HCT116 (cell line): ENCODE results near the gene ATP6AP1. TPM values are rescaled to one million over a fixed set of nuclear protein-coding genes. Genes with fewer than 3 reads are reported as not detected.

ENCODE experiments used
- ATAC-seq: fragments of 200-7000 bp; cut with Tn5 transposase; 2 replicates; pipeline ENCODE4 v1.9.1; 2020; ENCODE audit warnings: mild to moderate bottlenecking, moderate library complexity
- BruUV-seq: library from RNA; stranded (reverse); fragments of 400-500 nt; replicated peaks from 2 replicates; lab custom pipeline; 2021; lab: Mats Ljungman, UMichigan
- CTCF ChIA-PET: fragments of 300-600 bp; sonication (Branson Sonifier 250); formaldehyde crosslinking; loops from one replicate; lab custom pipeline; 2021; ENCODE audit warnings: antibody characterized with exemption; lab: Charles Lee
- POLR2A ChIA-PET: fragments of 300-600, 350-600 bp; sonication (Branson Sonifier 250); formaldehyde crosslinking; loops from one replicate; lab custom pipeline; 2021; ENCODE audit warnings: antibody characterized with exemption; lab: Charles Lee
- RAD21 ChIA-PET, 2 experiments: fragments of 300-600 bp; sonication (Branson Sonifier 250); formaldehyde crosslinking; loops; one replicate each; lab custom pipeline; 2023; ENCODE audit warnings: low total read pairs in 2 of 2; ENCODE audit not compliant: uncharacterized antibody in 2 of 2, unreplicated experiment in 2 of 2, low non-redundant PET in 1 of 2; lab: Charles Lee
- DNase-seq: peaks from one replicate; pipeline ENCODE4 v3.0.0-alpha.2; 2010; ENCODE audit warnings: low read depth, low spot score
- H2AFZ ChIP-seq: fragments of 200-600 bp; shearing (Covaris generic), sonication (generic); 2 replicates; pipeline ENCODE4 v1.6.1; 2017; ENCODE audit warnings: low read depth, mixed run types, mixed read lengths, antibody characterized with exemption, low read length; ENCODE audit not compliant: poor library complexity, severe bottlenecking
- H3K27ac ChIP-seq: 2 replicates; pipeline ENCODE4 v1.5.1; 2012; ENCODE audit warnings: low read depth, low read length
- H3K27me3 ChIP-seq: fragments of 200-600 bp; sonication (generic); 2 replicates; pipeline ENCODE4 v1.6.1; 2016; ENCODE audit warnings: mixed run types, low read length, mixed read lengths; ENCODE audit not compliant: insufficient read depth
- H3K36me3 ChIP-seq, 2 experiments: fragments of 200-500 bp in 1 of 2; fragments of 200-600 bp in 1 of 2; sonication (Bioruptor generic) in 1 of 2; sonication (generic) in 1 of 2; 2 replicates each; pipeline versions ENCODE4 v1.5.1 to v1.6.1; 2014 to 2016; ENCODE audit warnings: low read length in 2 of 2, inconsistent platforms in 1 of 2, mixed read lengths in 1 of 2, mixed run types in 1 of 2; ENCODE audit not compliant: insufficient read depth in 2 of 2, control insufficient read depth in 1 of 2
- H3K4me1 ChIP-seq, 2 experiments: fragments of 200-600 bp in 1 of 2; sonication (generic) in 1 of 2; 2 replicates each; pipeline versions ENCODE4 v1.5.1 to v1.6.1; 2012 to 2017; ENCODE audit warnings: low read length in 2 of 2, inconsistent platforms in 1 of 2, mild to moderate bottlenecking in 1 of 2, mixed read lengths in 1 of 2, mixed run types in 1 of 2, moderate library complexity in 1 of 2; ENCODE audit not compliant: insufficient read depth in 2 of 2, control insufficient read depth in 1 of 2
- H3K4me2 ChIP-seq: fragments of 200-600 bp; sonication (generic); 2 replicates; pipeline ENCODE4 v1.6.1; 2017; ENCODE audit warnings: mixed run types, low read length, mixed read lengths
- H3K4me3 ChIP-seq, 2 experiments: fragments of 200-600 bp in 1 of 2; sonication (generic) in 1 of 2; replicated peaks in 1 of 2; 2 replicates each; pipeline ENCODE4 v1.5.1; 2011 to 2016; ENCODE audit warnings: low read length in 2 of 2, control low read depth in 1 of 2, low read depth in 1 of 2, mild to moderate bottlenecking in 1 of 2, mixed read lengths in 1 of 2, mixed run types in 1 of 2
- H3K79me2 ChIP-seq: fragments of 200-600 bp; sonication (generic); 2 replicates; pipeline ENCODE4 v1.6.1; 2017; ENCODE audit warnings: mild to moderate bottlenecking, mixed run types, low read length, moderate library complexity, mixed read lengths; ENCODE audit not compliant: insufficient read depth
- H3K9ac ChIP-seq: fragments of 200-600 bp; sonication (generic); 2 replicates; pipeline ENCODE4 v1.6.1; 2016; ENCODE audit warnings: low read length, mixed read lengths
- H3K9me2 ChIP-seq: fragments of 200-600 bp; sonication (generic), shearing (Covaris generic); 2 replicates; pipeline ENCODE4 v1.6.1; 2017; ENCODE audit warnings: mixed run types, mild to moderate bottlenecking, moderate library complexity; ENCODE audit not compliant: insufficient read depth
- H3K9me3 ChIP-seq, 2 experiments: fragments of 200-500 bp in 1 of 2; fragments of 200-600 bp in 1 of 2; sonication (Bioruptor generic) in 1 of 2; sonication (generic) in 1 of 2; 2 replicates each; pipeline ENCODE4 v1.6.1; 2014 to 2017; ENCODE audit warnings: low read length in 2 of 2, mixed read lengths in 2 of 2, inconsistent platforms in 1 of 2, low read depth in 1 of 2, mild to moderate bottlenecking in 1 of 2, mixed run types in 1 of 2, moderate library complexity in 1 of 2; ENCODE audit not compliant: control insufficient read depth in 1 of 2, insufficient read depth in 1 of 2
- H4K20me1 ChIP-seq: fragments of 200-600 bp; sonication (generic), shearing (Covaris generic); 2 replicates; pipeline ENCODE4 v1.6.1; 2017; ENCODE audit warnings: mixed run types, mild to moderate bottlenecking, moderate library complexity; ENCODE audit not compliant: insufficient read depth
- CBX3 ChIP-seq: IDR thresholded peaks from 2 replicates; pipeline ENCODE4 v1.6.1; 2012; ENCODE audit warnings: low read depth
- CEBPB ChIP-seq: IDR thresholded peaks from 2 replicates; pipeline ENCODE4 v1.6.1; 2012; ENCODE audit warnings: low read depth
- EZH2phosphoT487 ChIP-seq: fragments of 200-600 bp; IDR thresholded peaks from 2 replicates; pipeline ENCODE4 v1.6.1; 2018; ENCODE audit warnings: antibody characterized with exemption, borderline replicate concordance
- JUND ChIP-seq: IDR thresholded peaks from 2 replicates; pipeline ENCODE4 v1.6.1; 2012
- POLR2A ChIP-seq: IDR thresholded peaks from 2 replicates; pipeline ENCODE4 v1.7.0; 2011; ENCODE audit warnings: borderline replicate concordance; ENCODE audit not compliant: insufficient read depth, insufficient read length; ENCODE audit errors: extremely low read depth
- POLR2AphosphoS5 ChIP-seq: IDR thresholded peaks from 2 replicates; pipeline ENCODE4 v1.6.1; 2011; ENCODE audit warnings: mild to moderate bottlenecking, low read depth, low read length, moderate library complexity
- SIN3A ChIP-seq: IDR thresholded peaks from 2 replicates; pipeline ENCODE4 v1.6.1; 2012; ENCODE audit warnings: low read depth
- SP1 ChIP-seq: IDR thresholded peaks from 2 replicates; pipeline ENCODE4 v1.6.1; 2012; ENCODE audit warnings: low read depth
- SRF ChIP-seq: IDR thresholded peaks from 2 replicates; pipeline ENCODE4 v1.6.1; 2012; ENCODE audit warnings: low read depth
- YY1 ChIP-seq: IDR thresholded peaks from 2 replicates; pipeline ENCODE4 v1.6.1; 2011; ENCODE audit warnings: low read length, low read depth, moderate library complexity, mild to moderate bottlenecking; ENCODE audit not compliant: insufficient replicate concordance; ENCODE audit errors: extremely low read depth
- ZBTB33 ChIP-seq: IDR thresholded peaks from 2 replicates; pipeline ENCODE4 v1.6.1; 2011; ENCODE audit warnings: mild to moderate bottlenecking, low read length, moderate library complexity; ENCODE audit not compliant: insufficient replicate concordance; ENCODE audit errors: extremely low read depth
- ZFX ChIP-seq: fragments of 450-650 bp; IDR thresholded peaks from 2 replicates; pipeline ENCODE4 v1.6.1; 2017
- ZNF274 ChIP-seq: fragments of 200-500 bp; sonication (Bioruptor generic); IDR thresholded peaks from 2 replicates; pipeline ENCODE4 v1.6.1; 2014; ENCODE audit warnings: mild to moderate bottlenecking, low read depth, low read length, inconsistent platforms
- intact Hi-C: fragments of 100-400 bp; cut with micrococcal nuclease; formaldehyde crosslinking; loops from 2 replicates; pipeline ENCODE4 v1.10.0; 2022
- total RNA-seq: library from RNA; stranded (reverse); gene quantifications from one replicate; pipeline ENCODE4 v1.2.1, GENCODE V29; 2021; ENCODE audit not compliant: unreplicated experiment
- TF ChIP-seq, protein P1 (sequence below): IDR thresholded peaks from 2 replicates; pipeline ENCODE4 v1.6.1; 2012
- TF ChIP-seq, protein P2 (sequence below): IDR thresholded peaks from 2 replicates; pipeline ENCODE4 v1.6.1; 2012; ENCODE audit warnings: low read depth

Gene ATP6AP1
- total RNA-seq, 1 experiment from 2014 or later = 53.4 TPM

- H3K27ac ChIP-seq = no peak overlapping the region
- no peaks in the 10 kb centered on the region for H3K9me2 ChIP-seq
- no peaks in the 10 kb centered on the region for H3K27me3 ChIP-seq
- no peaks in the 10 kb centered on the region for H3K9me3 ChIP-seq
- peaks cover 0 to 4% of the 10 kb centered on the region in 2 experiments; a peak in 2 of 4 replicates for H3K36me3 ChIP-seq
- ChIA-PET RAD21 (no interaction called here), POLR2A (no interaction called here), CTCF (interaction anchor here (1.2 kb wide), 1 partner anchor 8 kb away, joined by 5 read pairs; no protein-coding TSS in a partner anchor)
- no TSS peak for BruUV-seq
- H3K9ac ChIP-seq = no peak overlapping the region
- DNase-seq = no peak
- H2AFZ ChIP-seq = no peak overlapping the region
- TF ChIP-seq ZNF274 (no peak), CEBPB (no peak), YY1 (no peak), POLR2AphosphoS5 (no peak), SP1 (no peak), EZH2phosphoT487 (no peak), JUND (no peak), POLR2A (no peak), SIN3A (no peak), ZBTB33 (no peak), SRF (no peak), CBX3 (no peak), ZFX (no peak)
- TF ChIP-seq, protein P1, sequence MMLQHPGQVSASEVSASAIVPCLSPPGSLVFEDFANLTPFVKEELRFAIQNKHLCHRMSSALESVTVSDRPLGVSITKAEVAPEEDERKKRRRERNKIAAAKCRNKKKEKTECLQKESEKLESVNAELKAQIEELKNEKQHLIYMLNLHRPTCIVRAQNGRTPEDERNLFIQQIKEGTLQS = no peak
- TF ChIP-seq, protein P2, sequence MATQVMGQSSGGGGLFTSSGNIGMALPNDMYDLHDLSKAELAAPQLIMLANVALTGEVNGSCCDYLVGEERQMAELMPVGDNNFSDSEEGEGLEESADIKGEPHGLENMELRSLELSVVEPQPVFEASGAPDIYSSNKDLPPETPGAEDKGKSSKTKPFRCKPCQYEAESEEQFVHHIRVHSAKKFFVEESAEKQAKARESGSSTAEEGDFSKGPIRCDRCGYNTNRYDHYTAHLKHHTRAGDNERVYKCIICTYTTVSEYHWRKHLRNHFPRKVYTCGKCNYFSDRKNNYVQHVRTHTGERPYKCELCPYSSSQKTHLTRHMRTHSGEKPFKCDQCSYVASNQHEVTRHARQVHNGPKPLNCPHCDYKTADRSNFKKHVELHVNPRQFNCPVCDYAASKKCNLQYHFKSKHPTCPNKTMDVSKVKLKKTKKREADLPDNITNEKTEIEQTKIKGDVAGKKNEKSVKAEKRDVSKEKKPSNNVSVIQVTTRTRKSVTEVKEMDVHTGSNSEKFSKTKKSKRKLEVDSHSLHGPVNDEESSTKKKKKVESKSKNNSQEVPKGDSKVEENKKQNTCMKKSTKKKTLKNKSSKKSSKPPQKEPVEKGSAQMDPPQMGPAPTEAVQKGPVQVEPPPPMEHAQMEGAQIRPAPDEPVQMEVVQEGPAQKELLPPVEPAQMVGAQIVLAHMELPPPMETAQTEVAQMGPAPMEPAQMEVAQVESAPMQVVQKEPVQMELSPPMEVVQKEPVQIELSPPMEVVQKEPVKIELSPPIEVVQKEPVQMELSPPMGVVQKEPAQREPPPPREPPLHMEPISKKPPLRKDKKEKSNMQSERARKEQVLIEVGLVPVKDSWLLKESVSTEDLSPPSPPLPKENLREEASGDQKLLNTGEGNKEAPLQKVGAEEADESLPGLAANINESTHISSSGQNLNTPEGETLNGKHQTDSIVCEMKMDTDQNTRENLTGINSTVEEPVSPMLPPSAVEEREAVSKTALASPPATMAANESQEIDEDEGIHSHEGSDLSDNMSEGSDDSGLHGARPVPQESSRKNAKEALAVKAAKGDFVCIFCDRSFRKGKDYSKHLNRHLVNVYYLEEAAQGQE = no peak
- no peaks in the 10 kb centered on the region for H4K20me1 ChIP-seq
- intact Hi-C loops = no loop called here
- no peak overlapping the region for H3K4me2 ChIP-seq
- H3K79me2 ChIP-seq = peaks cover 25% of the 10 kb centered on the region
- no peak overlapping the region for H3K4me3 ChIP-seq
- H3K4me1 ChIP-seq = peaks cover 8 to 31% of the 10 kb centered on the region in 2 experiments
- ATAC-seq = no peak
These were observed 47.2 kb upstream of the ATP6AP1 start for GRCh38 chrX:154381271-154381670.
